Adrenal gland (tissue), 5 donors: ENCODE data around the gene ATF7IP.

ENCODE experiments used
- CTCF ChIP-seq, 6 experiments: fragments of 450-650 bp in 4 of 6; fragments of 200-600 bp in 2 of 6; sonication (generic) in 1 of 6; IDR thresholded peaks; 1 replicate in 5 of 6; 2 replicates in 1 of 6; pipeline versions ENCODE4 v1.5.1 to v1.8.0; 2016 to 2021; ENCODE audit warnings: antibody characterized with exemption in 6 of 6, mild to moderate bottlenecking in 2 of 6, moderate library complexity in 1 of 6
- POLR2A ChIP-seq, 2 donors: fragments of 450-650 bp; IDR thresholded peaks; one replicate each; pipeline ENCODE4 v1.6.1; 2017; ENCODE audit warnings: antibody characterized with exemption in 2 of 2, mild to moderate bottlenecking in 2 of 2, moderate library complexity in 1 of 2
- donor health status: DM: no; HTN: no; CAD: no.

DNA sequence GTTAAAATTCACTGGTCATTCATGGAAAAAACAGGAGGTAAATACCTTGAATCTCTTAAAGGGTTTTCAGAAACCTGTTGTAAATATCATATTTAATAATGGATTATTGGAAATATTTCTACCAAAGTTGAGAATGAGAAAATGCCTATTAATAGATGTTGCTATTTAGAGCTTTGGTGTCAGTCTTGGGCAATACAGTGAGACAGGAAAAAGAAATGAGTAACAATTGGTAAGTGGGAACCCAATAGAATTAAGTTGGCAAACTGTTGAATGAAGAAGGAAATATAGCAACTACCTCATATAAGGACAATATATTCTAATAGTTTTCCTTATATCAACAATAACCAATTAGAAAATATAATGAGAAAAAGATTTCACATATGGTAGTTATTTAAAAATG is 78.0 kb downstream of the ATF7IP start:
- TF ChIP-seq CTCF (IDR thresholded peaks at IDR 0.05) (no peak), POLR2A (IDR thresholded peaks at IDR 0.05) (no peak)
